NCI-H2029 treated with DMSO at 0.1 percent for 48 hours (cell line): Measurements from ENCODE around the gene SPON2.

Experiments
- DNase-seq: peaks from one replicate; lab custom pipeline; 2025; lab: John Stamatoyannopoulos, UW

The SPON2 gene

GRCh38 chr4:1208970-1209704 is 36.8 kb upstream of the SPON2 start:
- no peak for DNase-seq

- DNase-seq = no peak
Observed at GRCh38 chr4:1208266-1208961, 36.0 kb upstream of the SPON2 start.

GRCh38 chr4:1207603-1208265 is 35.4 kb upstream of the SPON2 start:
- DNase-seq = no peak

- DNase-seq = no peak
Observed at GRCh38 chr4:1207157-1207470, 34.7 kb upstream of the SPON2 start.

GRCh38 chr4:1206299-1207156 is 34.1 kb upstream of the SPON2 start:
- DNase-seq = no peak

- DNase-seq = no peak
Observed at GRCh38 chr4:1205586-1206298, 33.4 kb upstream of the SPON2 start.

- no peak for DNase-seq
Observed at GRCh38 chr4:1204828-1205585, 32.6 kb upstream of the SPON2 start.

- no peak for DNase-seq
Observed at GRCh38 chr4:1204286-1204827, 32.0 kb upstream of the SPON2 start.

- no peak for DNase-seq
Observed at GRCh38 chr4:1203026-1203616, 30.7 kb upstream of the SPON2 start.

GRCh38 chr4:1202526-1203011 is 30.2 kb upstream of the SPON2 start:
- DNase-seq = no peak

GRCh38 chr4:1201851-1202525 is 29.6 kb upstream of the SPON2 start:
- DNase-seq = no peak

GRCh38 chr4:1200425-1201035 is 28.1 kb upstream of the SPON2 start:
- no peak for DNase-seq

- no peak for DNase-seq
Observed at GRCh38 chr4:1199556-1200331, 27.4 kb upstream of the SPON2 start.

- DNase-seq = no peak
Observed at GRCh38 chr4:1198098-1198844, 25.9 kb upstream of the SPON2 start.

- no peak for DNase-seq
Observed at GRCh38 chr4:1196421-1197183, 24.2 kb upstream of the SPON2 start.

- no peak for DNase-seq
Observed at GRCh38 chr4:1195891-1196401, 23.6 kb upstream of the SPON2 start.
